Measurements from ENCODE around the gene ACO1.

Gene ACO1

DNA sequence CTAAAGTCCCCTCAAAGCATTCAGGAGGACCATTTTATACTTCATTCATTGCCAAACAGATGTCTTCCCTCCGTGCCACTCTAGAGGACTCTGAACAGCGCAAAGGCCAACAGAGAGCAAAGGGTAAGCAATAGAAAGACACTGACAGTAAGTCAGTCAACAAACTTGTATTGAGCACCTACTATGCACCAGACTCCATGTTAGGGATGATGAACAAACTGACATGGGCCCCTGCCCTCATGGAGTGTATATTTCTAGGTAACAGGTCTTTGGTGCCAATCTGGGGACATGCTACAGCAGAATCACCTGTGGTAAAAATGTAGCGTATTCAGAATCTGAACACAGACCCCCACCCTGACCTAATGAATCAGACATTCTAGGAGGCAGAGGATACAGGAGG is 3.5 kb upstream of the ACO1 start:
- Histone ChIP-seq H3K4me3 (no peak overlapping the region), H3K27ac (no peak overlapping the region)

DNA sequence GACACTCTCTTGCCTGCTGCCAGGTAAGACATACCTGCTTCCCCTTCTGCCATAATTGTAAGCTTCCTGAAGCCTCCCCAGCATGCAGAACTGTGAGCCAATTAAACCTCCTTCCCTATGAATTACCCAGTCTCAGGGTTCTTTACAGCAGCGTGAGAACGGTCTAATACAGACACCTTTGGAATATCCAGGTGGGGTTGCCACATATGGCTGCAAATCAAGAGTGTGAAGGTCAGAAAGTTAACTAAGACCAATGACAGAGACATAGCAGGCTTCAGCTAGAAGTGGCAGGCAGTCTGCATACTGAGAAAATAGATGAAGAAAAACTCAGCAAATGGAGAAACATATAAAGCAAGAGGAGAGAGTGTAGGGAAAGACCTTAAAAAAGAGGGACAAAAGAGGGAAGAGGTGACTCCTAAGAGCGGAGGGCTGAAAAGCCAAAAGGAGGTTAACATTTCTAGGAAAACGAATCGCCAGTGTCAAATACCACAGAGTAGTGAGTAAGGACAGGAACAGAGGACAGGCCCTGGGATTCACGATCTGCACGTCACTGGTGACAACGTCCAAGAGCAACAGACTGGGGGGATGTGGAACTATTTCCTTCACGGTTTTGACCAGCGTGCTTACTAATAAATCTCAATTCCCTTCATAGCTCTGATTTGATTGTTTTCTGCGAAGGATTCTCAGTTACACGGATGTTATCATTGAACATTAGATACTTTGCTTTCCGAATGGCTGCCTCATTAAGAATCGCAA is 1.7 kb upstream of the ACO1 start:
- H3K4me3 ChIP-seq = no peak overlapping the region
- no peak overlapping the region for H3K27ac ChIP-seq

DNA sequence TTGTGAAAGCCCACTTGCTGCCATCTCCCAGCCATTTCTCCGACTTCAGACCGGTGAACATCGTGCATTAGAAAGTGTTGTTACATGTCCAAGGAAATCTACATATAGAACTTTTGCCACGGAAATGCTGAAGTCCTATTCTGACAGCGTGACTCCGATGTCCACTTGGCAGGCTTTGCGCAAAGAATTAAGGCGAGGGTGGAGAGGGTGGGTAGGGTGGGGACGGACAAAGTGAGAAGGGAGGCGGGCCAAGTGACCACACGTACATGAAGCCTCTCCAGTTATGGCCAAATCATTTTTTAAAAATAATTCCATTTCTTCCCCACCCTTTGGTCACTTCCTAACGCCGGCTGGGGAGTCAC is 460 bp upstream of the ACO1 start:
- Histone ChIP-seq H3K27ac (peak overlapping the region in 18 of 21 experiments; percentile 7 to 89 (median 78)), H3K4me3 (peak overlapping the region; percentile 57 to 74 (median 66))

DNA sequence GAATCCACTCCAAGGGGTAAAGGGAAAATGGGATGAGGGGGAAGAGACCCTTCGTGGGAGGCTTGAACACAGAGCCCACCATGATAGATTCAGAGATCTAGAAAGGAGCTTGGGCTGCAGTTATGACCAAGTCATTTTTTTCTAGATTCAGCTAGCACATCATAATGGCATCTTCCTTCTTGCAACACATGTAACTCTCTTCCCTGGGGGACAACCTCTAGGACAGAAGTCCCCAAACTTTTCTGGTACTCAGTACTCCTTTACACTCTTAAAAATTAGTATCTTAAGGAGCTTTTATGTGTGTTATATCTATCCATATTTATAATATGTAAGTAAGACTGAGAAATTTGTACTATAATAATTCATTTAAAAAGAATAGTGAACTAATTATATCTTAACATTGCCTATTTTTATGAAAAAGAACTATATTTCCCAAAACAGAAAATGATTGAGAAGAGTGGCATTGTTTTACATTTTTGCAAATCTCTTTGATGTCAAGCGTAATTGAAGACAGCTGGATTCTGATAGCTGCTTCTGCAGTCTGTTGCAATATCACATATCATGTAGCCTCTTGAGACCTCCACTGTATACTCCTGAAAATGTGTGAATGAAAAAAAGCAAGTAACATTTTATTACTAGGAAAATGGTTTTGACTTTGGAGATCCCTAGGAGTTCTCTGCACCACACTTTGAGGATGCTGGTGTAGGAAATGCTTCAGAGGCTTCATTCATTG is 875 bp downstream of the ACO1 start:
- Histone ChIP-seq H3K27ac (peak overlapping the region in 18 of 21 experiments; percentile 53 to 89 (median 78)), H3K4me3 (peak overlapping the region; percentile 57 to 74 (median 66))

DNA sequence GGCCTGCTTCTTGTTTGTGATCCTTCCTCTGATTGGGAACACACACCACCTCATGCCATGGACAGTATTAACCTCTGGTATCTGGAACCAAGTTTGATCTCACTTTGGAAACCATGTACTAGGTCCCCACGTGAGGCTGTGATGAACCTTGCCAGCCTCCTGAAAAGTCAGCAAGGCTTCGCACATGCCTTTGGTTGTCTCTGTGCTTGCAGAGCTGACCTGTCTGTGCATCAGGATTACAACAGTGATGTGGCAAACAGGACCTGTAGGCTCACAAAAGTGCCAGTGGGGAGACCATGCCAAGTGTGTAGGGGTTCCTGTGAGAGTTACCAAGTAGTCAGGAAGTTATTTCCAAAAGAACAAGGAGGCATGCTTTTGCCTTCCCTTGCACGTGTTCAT is 1.4 kb downstream of the ACO1 start:
- Histone ChIP-seq H3K4me3 (no peak overlapping the region), H3K27ac (no peak overlapping the region)

DNA sequence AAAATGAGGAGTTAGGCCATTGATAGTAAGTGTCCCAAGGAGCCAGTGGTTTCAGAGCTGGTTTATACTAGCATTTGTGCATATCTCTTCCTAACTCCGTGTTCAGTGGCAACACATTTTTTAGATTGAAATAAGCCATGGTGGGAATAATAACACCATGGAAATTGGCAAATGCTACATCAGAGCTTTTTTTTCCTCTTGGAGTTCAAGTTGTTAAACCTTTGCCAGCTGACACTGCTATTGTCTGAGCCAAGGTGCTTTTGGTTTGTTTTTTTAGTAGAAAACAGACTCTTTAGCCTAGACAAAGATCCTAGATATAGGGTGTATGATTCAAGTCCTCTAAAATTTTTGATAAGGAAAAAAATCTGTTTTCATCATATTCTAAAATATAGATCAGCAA is 2.8 kb downstream of the ACO1 start:
- H3K27ac ChIP-seq = no peak overlapping the region
- no peak overlapping the region for H3K4me3 ChIP-seq

DNA sequence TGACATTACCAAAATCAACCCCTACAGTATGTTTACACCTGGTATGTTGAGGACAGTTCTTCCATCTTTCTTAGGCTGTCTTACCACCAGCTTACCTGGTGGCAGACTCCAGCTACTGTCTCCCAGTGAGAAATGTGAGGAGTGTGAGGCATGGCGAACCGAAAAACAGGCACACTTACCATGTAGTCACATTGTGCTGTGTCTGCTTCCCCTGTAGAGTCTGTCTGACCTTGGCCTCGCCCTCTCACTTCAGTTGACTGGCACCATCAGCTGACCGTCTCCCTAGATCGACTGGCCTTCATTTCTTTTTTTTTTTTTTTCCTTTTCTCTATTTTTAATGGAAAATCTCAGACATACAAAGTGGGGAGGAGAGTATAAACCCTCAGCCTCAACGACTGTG is 4.9 kb downstream of the ACO1 start:
- no peak overlapping the region for H3K27ac ChIP-seq
- no peak overlapping the region for H3K4me3 ChIP-seq

DNA sequence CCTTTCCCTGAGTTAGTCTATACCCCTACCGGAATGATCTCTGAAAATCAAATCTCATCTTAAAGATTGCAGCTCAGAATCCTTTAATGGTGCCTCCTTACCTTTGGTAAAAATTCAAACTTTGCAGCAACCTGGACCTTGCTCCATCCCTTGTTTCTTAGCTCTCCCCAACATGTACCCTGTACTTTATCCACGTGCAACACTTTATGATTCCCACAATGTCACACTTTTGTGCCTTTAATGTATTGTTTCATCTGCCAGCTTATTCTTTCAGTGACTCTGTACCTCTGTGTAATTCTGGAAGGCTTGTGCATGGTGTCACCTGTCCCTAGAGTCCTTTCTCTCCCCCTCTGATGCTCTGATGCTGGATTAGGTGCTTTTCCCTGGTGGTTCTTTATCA is 9.5 kb downstream of the ACO1 start:
- H3K27ac ChIP-seq = no peak overlapping the region
- H3K4me3 ChIP-seq = no peak overlapping the region

DNA sequence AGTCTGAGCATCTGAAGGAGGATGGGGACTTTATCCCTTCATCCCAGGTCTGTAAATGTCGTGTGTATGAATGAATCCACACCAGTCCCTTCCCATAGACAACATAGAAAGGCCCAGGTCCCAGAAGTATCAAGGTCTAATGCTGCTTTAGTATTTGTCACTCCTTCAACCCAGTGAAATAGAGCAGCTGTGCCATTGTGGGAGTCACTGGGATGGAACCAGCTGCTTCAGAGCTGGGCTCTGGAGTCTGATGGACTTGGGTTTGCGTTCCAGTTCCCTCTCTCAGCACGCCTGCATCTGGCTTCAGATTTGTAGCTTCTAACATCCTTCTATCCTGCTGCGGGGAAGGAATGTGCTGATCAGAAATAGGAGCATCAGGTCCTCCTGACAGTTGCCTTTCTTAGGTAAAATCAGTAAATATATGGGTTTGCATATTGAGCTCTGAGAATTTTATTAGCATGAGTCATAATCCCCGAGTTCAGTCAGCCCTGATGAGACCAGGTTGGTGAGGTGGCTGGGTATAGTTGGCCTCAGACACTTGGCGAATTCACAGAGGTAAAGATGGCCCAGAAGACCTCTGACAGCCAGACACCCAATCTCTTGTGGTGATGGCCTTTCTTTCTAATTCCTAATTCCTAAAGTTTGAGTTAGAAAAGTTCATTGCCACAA is 10.1 kb downstream of the ACO1 start:
- peak overlapping the region in 2 of 21 experiments; percentile 82 to 86 for H3K27ac ChIP-seq
- no peak overlapping the region for H3K4me3 ChIP-seq

DNA sequence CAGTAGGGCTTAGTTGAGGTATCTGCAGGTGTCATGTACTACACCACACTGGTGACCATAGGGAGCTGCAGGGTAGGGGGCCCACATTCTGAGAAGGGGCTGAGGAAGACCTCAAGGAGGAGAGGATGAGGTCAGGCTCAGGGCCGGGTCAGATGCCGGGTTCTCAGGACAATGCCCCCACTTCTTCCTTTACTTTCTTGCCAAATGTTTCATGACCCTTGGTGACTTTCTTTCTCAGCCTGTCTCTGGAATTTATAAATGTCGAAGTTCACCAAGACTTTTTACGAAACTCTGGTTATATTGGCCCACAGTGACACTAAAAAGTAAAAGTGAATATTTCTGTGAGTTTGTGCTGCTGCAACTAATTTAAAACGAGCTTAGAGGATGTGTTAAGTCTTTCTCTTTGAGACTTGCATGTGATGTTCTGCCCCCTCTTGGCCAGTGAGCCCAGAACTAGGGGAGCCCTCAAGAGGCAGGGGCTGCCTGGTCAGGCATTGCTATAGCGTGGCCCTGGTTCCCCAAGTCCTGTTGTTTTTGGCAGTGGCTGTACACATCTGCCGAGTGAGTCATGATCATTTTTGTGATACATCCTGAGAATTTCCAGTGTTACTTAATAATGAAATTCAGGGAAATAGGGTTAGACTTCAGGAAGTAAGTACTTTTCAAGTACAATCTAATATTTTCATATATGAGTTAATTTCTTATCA is 11.2 kb downstream of the ACO1 start:
- Histone ChIP-seq H3K27ac (peak overlapping the region in 8 of 21 experiments; percentile 10 to 86 (median 64)), H3K4me3 (no peak overlapping the region)

DNA sequence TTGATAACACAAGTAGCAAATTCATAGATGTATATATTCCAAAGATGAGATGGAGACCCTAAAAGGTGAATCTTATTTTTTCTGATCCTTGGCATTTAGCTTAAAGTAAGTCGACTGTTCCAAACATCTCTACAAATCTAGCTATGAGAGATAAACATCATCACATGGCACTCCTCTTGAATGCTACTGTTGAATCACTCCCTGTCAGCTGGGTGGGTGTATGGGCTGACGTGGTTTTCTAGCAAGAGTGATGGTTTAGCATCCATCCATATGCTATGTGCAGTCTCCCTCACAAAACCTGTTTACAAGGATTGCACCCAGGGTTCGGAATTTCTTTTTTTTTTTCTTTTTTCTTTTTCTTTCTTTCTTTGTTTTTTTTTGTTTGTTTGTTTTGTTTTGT is 13.8 kb downstream of the ACO1 start:
- H3K4me3 ChIP-seq = no peak overlapping the region
- H3K27ac ChIP-seq = no peak overlapping the region

DNA sequence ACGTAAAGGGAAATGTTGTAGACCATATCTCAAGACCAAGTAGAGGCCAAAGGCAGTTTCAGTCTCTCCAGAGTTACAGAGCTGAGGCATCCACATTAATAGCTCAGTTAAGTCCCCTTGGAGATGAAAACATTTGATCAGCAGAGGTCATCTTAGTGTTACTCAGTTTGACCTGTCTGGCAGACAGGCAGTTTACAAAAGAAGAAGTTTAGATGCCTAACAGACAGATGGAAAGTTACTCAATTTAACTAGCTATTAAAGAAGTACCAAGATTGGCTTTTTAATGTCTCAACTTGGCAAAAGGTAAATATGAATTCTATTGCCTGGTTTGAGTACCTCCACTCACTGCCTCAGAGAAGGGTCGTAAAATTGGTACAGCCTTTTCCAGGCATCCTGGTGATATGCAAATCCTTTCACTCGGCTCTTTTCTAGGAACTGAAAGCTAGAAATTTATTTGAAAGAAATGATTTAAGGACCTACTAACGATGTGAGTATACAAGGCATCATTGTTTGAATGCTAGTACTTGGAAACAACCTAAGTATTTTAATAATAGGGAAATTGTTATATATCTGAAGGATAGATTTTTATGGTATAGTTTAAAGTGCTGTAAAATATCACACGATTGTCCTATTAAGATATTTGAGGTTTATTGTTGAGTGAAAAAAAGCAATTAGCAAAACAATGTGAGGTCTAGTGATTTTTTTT is 14.8 kb downstream of the ACO1 start:
- no peak overlapping the region for H3K4me3 ChIP-seq
- no peak overlapping the region for H3K27ac ChIP-seq

DNA sequence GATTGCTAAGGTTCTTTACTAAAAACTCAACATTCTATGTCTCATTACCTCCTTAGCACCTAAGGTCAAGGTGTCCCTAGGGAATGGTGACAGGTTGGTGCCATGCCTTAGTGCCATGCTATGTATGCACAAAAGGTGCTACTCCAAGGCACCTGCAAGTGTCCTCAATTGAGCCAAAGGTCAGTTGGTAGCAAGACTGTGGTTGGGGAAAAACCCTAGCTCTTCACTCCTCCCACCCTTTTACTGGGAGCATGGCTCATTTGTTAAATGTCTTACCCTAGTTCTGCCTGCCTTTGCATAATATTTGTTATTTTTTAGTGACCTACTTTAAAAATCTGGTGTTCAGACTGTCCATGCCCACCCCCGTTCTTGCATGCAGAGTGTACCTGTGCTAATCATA is 17.0 kb downstream of the ACO1 start:
- Histone ChIP-seq H3K27ac (no peak overlapping the region), H3K4me3 (no peak overlapping the region)

DNA sequence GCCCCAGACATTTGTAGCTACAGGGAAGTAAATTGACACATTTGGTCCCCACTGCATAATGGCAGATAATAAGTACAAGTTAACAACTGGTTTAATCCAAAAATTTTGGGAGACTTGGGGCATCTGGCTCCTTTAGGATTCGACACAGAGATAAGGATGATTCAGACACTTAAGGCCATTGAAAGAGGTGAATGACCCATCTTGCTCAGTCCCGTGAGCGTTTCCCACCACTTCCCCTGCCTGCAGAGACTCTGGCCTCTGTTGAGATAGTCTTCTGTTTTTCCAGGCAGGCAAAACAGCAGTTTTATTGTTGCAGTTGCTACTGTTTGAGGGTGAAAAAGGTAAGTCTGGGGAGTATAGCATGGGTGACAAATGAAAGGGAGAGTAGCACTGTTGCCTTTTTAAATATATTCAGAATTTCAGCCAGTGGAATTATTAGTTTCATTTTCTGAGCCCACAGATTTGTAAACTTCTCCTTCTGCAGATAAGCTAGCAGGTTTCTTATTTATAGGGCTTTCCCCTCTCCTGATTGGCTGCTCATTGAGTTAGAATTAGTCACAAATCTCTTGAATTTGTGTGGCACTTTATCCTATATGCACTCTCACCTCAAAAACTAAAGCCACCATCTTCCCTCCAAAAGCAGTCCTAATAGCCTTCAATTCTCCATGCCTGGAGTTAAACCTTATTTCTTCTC is 19.3 kb downstream of the ACO1 start:
- Histone ChIP-seq H3K27ac (no peak overlapping the region), H3K4me3 (no peak overlapping the region)

DNA sequence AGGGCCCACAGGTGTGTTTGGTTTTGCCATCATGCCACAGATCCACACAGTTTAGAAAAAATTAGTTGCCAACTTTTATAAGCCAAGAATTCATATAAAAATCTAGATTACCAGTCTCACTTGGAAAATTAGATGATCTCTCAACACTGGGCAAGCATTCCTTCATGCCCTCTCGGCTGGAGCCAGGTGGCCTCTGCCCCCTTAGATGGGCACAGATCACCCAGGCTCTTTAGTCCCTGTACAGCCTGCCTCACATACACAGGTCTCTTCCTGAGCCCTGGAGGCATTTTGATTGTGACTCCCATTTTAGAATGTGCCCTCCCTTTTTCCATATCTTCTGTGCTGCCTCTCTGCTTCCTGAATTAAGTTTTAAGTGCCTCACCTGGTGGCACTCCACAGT is 20.0 kb downstream of the ACO1 start:
- no peak overlapping the region for H3K4me3 ChIP-seq
- H3K27ac ChIP-seq = peak overlapping the region in 1 of 21 experiments; percentile 35

DNA sequence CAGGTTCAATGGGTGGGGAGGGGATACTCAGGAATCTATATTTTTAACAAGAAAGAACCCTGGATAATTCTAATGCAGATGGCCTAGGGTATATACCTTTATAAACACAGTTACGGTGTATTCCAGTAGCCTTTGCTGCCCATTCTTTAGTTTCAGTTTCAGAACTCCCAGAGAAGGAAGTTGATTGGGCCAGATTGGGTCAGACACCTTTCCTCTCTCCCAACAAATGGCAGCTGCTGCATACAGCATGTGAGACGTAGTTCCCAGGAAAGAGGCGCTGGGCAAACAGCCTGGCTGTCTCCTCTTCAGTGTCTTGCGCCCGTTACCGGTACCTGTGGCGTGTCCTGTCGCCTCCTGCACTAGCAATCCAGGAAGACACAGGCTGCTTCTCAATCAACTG is 20.4 kb downstream of the ACO1 start:
- peak overlapping the region in 1 of 21 experiments; percentile 35 for H3K27ac ChIP-seq
- H3K4me3 ChIP-seq = no peak overlapping the region

DNA sequence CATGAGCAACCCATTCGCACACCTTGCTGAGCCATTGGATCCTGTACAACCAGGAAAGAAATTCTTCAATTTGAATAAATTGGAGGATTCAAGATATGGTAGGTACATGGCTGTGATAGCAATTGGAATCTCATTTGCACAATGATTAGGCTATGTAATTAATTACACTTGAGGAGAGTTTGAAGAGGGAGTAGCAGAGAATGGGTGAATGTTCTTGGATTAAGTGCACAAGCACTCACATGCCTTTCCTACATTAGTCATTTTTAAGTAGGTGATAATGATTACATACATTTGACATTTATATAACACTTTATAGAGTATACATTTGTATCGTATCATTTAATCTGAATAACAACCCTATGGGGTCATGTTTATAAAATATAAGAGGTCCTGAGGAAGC is 21.1 kb downstream of the ACO1 start:
- Histone ChIP-seq H3K27ac (no peak overlapping the region), H3K4me3 (no peak overlapping the region)

DNA sequence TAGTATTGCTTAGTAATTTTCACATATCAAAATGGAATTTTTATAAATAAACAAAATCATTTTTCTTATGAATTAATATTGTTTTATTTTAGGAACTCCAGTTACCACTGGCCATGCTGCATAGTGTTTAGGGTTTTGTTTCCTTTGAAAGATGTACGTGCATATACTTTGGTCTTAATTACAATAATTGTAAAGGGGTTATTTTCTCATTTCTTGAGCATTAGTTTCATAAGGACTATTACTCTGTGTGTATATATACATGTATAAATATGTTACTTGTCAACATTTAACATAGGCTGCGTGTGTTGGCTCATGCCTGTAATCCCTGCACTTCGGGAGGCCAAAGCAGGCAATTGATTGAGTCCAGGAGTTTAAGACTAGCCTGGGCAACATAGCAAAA is 21.6 kb downstream of the ACO1 start:
- H3K27ac ChIP-seq = no peak overlapping the region
- no peak overlapping the region for H3K4me3 ChIP-seq

DNA sequence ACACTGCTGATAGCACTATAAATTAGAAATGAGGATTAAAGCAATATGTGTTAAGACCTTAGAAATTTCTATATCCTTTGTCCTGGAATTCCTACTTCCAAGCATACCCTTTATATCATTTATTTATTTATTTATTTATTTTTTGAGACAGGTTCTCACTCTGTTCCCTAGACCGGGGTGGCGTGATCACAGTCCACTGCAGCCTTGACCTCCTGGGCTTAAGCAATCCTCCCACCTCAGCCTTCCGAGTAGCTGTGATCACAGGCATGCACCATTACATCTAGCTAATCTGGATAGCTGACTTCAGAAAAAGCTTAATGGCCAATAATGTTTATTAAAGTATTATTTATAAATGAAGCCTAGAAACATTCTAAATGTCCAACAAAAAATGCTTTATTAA is 27.3 kb downstream of the ACO1 start:
- Histone ChIP-seq H3K27ac (no peak overlapping the region), H3K4me3 (no peak overlapping the region)

All from skin epidermis (tissue), 12 donors.